Measurements from ENCODE around the gene ST6GALNAC3.

GRCh38 chr1:76510672-76511557, 436.4 kb downstream of the ST6GALNAC3 start:
- no peak for TF ChIP-seq CTCF (IDR thresholded peaks at IDR 0.05; ENCODE audit: low read depth, low read length, poor library complexity, severe bottlenecking)
- no peak for TF ChIP-seq EZH2phosphoT487 (IDR thresholded peaks at IDR 0.05; ENCODE audit: borderline replicate concordance, low read length)
